OCI-LY7 (cell line): ENCODE results near the gene RCOR1. TPM values are rescaled to one million over a fixed set of nuclear protein-coding genes. Genes with fewer than 3 reads are reported as not detected.
A peak's percentile ranks its signal among the peaks of the same experiment; 100 is the strongest.

ENCODE experiments used
- BruUV-seq: library from RNA; stranded (reverse); fragments of 400-500 nt; replicated peaks from 2 replicates; lab custom pipeline; 2021; lab: Mats Ljungman, UMichigan
- CTCF ChIA-PET: fragments of 300-600 bp; sonication (Branson Sonifier 250); formaldehyde crosslinking; loops from one replicate; lab custom pipeline; 2022; ENCODE audit warnings: antibody characterized with exemption; ENCODE audit not compliant: unreplicated experiment; lab: Charles Lee
- POLR2A ChIA-PET: fragments of 300-600 bp; sonication (Branson Sonifier 250); formaldehyde crosslinking; loops from one replicate; lab custom pipeline; 2022; ENCODE audit warnings: antibody characterized with exemption; lab: Charles Lee
- DNase-seq: peaks from one replicate; pipeline ENCODE4 v3.0.0-alpha.2; 2015; ENCODE audit warnings: low spot score
- H2AFZ ChIP-seq: fragments of 200-600 bp; sonication (generic), shearing (Covaris generic); 2 replicates; pipeline ENCODE4 v1.6.1; 2014; ENCODE audit warnings: mild to moderate bottlenecking, antibody characterized with exemption, low read length, moderate library complexity
- H3K27ac ChIP-seq: fragments of 200-600 bp; sonication (generic); 2 replicates; pipeline ENCODE4 v1.5.1; 2014; ENCODE audit warnings: mixed run types, low read depth, mild to moderate bottlenecking, moderate library complexity, low read length, inconsistent platforms; ENCODE audit not compliant: poor library complexity, severe bottlenecking
- H3K36me3 ChIP-seq: fragments of 200-600 bp; sonication (generic); 2 replicates; pipeline ENCODE4 v1.6.1; 2014; ENCODE audit warnings: mild to moderate bottlenecking, antibody characterized with exemption, low read length, moderate library complexity, mixed read lengths; ENCODE audit not compliant: insufficient read depth
- H3K4me1 ChIP-seq: fragments of 200-600 bp; sonication (generic); 2 replicates; pipeline ENCODE4 v1.5.1; 2014; ENCODE audit warnings: mild to moderate bottlenecking, low read length; ENCODE audit not compliant: insufficient read depth, poor library complexity, severe bottlenecking
- H3K4me2 ChIP-seq: fragments of 200-600 bp; sonication (generic); 2 replicates; pipeline ENCODE4 v1.6.1; 2014; ENCODE audit warnings: mild to moderate bottlenecking, low read length
- H3K4me3 ChIP-seq: fragments of 200-600 bp; sonication (generic); 2 replicates; pipeline ENCODE4 v1.5.1; 2014; ENCODE audit warnings: mild to moderate bottlenecking, low read depth, low read length; ENCODE audit not compliant: poor library complexity, severe bottlenecking
- H3K79me2 ChIP-seq: fragments of 200-600 bp; sonication (generic); 2 replicates; pipeline ENCODE4 v1.6.1; 2016; ENCODE audit warnings: low read depth, mild to moderate bottlenecking, low read length, moderate library complexity, mixed read lengths; ENCODE audit not compliant: insufficient read depth
- H3K9me2 ChIP-seq: fragments of 200-600 bp; sonication (generic); 2 replicates; pipeline ENCODE4 v1.6.1; 2016; ENCODE audit warnings: mild to moderate bottlenecking, low read length, mixed read lengths; ENCODE audit not compliant: insufficient read depth
- H3K9me3 ChIP-seq: fragments of 200-600 bp; sonication (generic); 2 replicates; pipeline ENCODE4 v1.6.1; 2014; ENCODE audit warnings: mild to moderate bottlenecking, mixed run types, low read length, mixed read lengths
- H4K20me1 ChIP-seq: fragments of 200-600 bp; sonication (generic); 2 replicates; pipeline ENCODE4 v1.6.1; 2014; ENCODE audit warnings: mild to moderate bottlenecking, antibody characterized with exemption, low read length, moderate library complexity, mixed read lengths; ENCODE audit not compliant: insufficient read depth
- EZH2phosphoT487 ChIP-seq: fragments of 200-600 bp; sonication (generic); IDR thresholded peaks from 2 replicates; pipeline ENCODE4 v1.6.1; 2018; ENCODE audit warnings: low read depth, borderline replicate concordance, mild to moderate bottlenecking, mixed run types, antibody characterized with exemption, low read length, moderate library complexity, mixed read lengths
- intact Hi-C: fragments of 100-400 bp; cut with micrococcal nuclease; formaldehyde crosslinking; loops from one replicate; pipeline ENCODE4 v1.10.0; 2022; ENCODE audit not compliant: unreplicated experiment
- total RNA-seq, 2 experiments: library from RNA; depleted of rRNA in 1 of 2; stranded (reverse); fragments of >200 nt in 1 of 2; shearing (Covaris generic) in 1 of 2; gene quantifications; 2 replicates each; pipeline ENCODE4 v1.2.3, GENCODE V29; 2014 to 2022
- TF ChIP-seq, protein P1 (sequence below): fragments of 200-600 bp; sonication (generic); conservative IDR thresholded peaks from 2 replicates; pipeline ENCODE4 v1.5.1; 2014; ENCODE audit warnings: mild to moderate bottlenecking, antibody characterized with exemption, low read length, moderate library complexity, mixed read lengths

RCOR1 gene
- total RNA-seq, 2 experiments from 2014 or later = 12.1 to 30.2 TPM

DNA sequence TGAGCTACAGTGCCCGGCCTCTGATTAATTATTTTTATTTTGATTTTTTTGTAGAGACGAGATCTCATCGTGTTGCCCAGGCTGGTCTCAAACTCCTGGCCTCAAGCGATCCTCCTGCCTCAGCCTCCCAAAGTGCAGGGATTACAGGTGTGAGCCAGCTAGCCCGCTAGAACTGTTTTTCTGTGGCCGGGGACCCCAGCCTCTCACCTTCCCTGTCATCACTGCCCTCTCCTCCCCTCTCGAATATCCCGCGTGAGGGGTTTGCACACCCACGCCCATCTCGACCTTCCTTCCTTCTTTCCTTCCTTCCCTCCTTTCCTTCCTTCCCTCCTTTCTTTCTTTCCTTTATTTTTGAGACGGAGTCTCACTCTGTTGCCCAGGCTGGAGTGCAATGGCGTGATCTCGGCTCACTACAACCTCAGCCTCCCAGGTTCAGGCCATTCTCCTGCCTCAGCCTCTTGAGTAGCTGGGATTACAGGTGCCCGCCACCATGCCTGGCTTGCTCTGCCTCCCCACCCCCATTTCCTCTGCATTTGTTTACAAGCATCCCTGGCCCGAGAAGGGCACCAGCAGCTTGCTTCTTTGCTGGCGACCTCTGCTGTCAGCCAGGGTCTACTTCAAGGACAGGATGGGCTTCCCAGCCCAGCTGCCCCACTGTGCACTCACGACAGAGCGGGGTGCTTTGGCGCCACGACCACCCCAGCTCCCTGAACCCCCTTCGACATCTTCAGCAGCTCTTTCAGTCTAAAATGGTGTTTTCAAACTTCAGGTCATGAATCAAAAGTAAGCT is 180.5 kb downstream of the RCOR1 start:
- peak; percentile 48 for DNase-seq
- peaks cover 13% of the 10 kb centered on the region for H3K4me1 ChIP-seq
- POLR2A ChIA-PET = interaction anchor here (0.6 kb wide), 1 partner anchor 686 kb away, joined by 5 read pairs; no protein-coding TSS in a partner anchor
- no peaks in the 10 kb centered on the region for H3K9me2 ChIP-seq
- no TSS peak for BruUV-seq
- intact Hi-C loops = loop anchor here (1.0 to 5.0 kb wide), 3 partner anchors 81 to 249 kb away; partner anchors contain the start of gene RCOR1
- TF ChIP-seq EZH2phosphoT487 = no peak
- TF ChIP-seq, protein P1, sequence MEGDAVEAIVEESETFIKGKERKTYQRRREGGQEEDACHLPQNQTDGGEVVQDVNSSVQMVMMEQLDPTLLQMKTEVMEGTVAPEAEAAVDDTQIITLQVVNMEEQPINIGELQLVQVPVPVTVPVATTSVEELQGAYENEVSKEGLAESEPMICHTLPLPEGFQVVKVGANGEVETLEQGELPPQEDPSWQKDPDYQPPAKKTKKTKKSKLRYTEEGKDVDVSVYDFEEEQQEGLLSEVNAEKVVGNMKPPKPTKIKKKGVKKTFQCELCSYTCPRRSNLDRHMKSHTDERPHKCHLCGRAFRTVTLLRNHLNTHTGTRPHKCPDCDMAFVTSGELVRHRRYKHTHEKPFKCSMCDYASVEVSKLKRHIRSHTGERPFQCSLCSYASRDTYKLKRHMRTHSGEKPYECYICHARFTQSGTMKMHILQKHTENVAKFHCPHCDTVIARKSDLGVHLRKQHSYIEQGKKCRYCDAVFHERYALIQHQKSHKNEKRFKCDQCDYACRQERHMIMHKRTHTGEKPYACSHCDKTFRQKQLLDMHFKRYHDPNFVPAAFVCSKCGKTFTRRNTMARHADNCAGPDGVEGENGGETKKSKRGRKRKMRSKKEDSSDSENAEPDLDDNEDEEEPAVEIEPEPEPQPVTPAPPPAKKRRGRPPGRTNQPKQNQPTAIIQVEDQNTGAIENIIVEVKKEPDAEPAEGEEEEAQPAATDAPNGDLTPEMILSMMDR = peak; percentile 59
- no peaks in the 10 kb centered on the region for H3K36me3 ChIP-seq
- H2AFZ ChIP-seq = no peak overlapping the region
- no peak overlapping the region for H3K4me3 ChIP-seq
- no peaks in the 10 kb centered on the region for H3K9me3 ChIP-seq
- no peaks in the 10 kb centered on the region for H3K79me2 ChIP-seq
- no peaks in the 10 kb centered on the region for H4K20me1 ChIP-seq
- no peak overlapping the region for H3K4me2 ChIP-seq
- CTCF ChIA-PET = interaction anchor here (0.5 to 1.0 kb wide), 3 partner anchors 12 to 35 kb away, joined by 3 read pairs; no protein-coding TSS in a partner anchor
- no peak overlapping the region for H3K27ac ChIP-seq

DNA sequence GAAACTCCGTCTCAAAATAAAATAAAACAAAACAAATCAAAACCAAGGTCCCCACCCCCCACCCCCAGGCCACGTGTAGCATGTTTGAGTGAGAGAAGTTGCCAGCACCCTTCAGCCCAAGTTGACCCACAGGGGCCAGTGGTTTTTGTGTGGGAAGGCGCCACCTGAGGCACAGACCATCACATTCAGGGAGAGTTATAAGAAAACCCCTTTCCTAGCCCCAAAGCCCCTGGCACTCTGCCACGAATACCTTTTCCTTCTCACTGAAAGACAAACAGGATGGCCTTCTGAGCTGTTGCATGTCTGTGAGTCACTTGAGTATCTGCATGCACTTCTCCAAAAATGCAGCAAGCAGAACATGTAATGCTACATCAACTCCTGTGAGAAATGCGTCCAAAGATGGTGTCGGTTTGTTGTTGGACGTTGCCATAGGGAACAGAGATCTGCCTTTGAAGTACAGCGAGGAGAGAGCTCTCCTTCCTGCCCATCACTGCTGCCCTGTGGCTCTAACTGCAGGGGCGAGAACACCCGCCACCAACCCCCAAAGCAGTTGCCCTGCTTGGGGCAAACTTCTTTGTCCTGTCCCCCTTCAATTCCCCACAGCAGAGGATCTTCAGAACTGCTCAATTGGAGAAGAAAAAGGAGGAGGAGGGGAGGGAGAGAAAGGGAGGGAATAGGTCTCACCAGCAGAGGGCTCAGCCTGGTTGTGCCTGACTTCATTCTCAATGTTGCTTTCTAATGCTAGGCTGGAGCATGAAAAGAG is 182.1 kb downstream of the RCOR1 start:
- Histone ChIP-seq H2AFZ (peak overlapping the region; percentile 63), H3K27ac (no peak overlapping the region), H3K36me3 (no peaks in the 10 kb centered on the region), H3K79me2 (no peaks in the 10 kb centered on the region), H4K20me1 (no peaks in the 10 kb centered on the region), H3K9me2 (no peaks in the 10 kb centered on the region), H3K4me2 (peak overlapping the region; percentile 45), H3K4me3 (no peak overlapping the region), H3K4me1 (peaks cover 12% of the 10 kb centered on the region), H3K9me3 (no peaks in the 10 kb centered on the region)
- ChIA-PET CTCF (interaction anchor here (0.6 to 0.7 kb wide), 2 partner anchors 15 to 225 kb away, joined by 3 read pairs; no protein-coding TSS in a partner anchor), POLR2A (no interaction called here)
- peak; percentile 67 for DNase-seq
- TF ChIP-seq, protein P1 = peak; percentile 84
- no peak for TF ChIP-seq EZH2phosphoT487
- no TSS peak for BruUV-seq
- intact Hi-C loops = loop anchor here (1.0 to 5.0 kb wide), 2 partner anchors 82 to 144 kb away; no protein-coding TSS in a partner anchor
